IMR-90 (cell line): ENCODE results near the gene CDH23. TPM values are rescaled to one million over a fixed set of nuclear protein-coding genes. Genes with fewer than 3 reads are reported as not detected.

Source experiments
- ATAC-seq: fragments of 200-7000 bp; cut with Tn5 transposase; 2 replicates; pipeline ENCODE4 v1.9.1; 2020; ENCODE audit warnings: low read depth, mild to moderate bottlenecking, moderate library complexity
- BruUV-seq: library from RNA; stranded (reverse); fragments of 400-500 nt; replicated peaks from 2 replicates; lab custom pipeline; 2021; lab: Mats Ljungman, UMichigan
- CTCF ChIA-PET: fragments of 300-600 bp; formaldehyde crosslinking; extraction: SDS; loops from one replicate; lab custom pipeline; 2021; ENCODE audit warnings: antibody characterized with exemption; lab: Yijun Ruan, JAX
- POLR2A ChIA-PET: fragments of 300-600 bp; sonication (Branson Sonifier 250); formaldehyde crosslinking; loops from one replicate; lab custom pipeline; 2022; ENCODE audit warnings: antibody characterized with exemption; ENCODE audit not compliant: unreplicated experiment; lab: Charles Lee
- DNase-seq: peaks from one replicate; pipeline ENCODE4 v3.0.0; 2013
- H2AFZ ChIP-seq: replicated peaks from 2 replicates; pipeline ENCODE3; 2013; ENCODE audit warnings: low read length, mild to moderate bottlenecking; ENCODE audit not compliant: poor library complexity
- H2AK5ac ChIP-seq: 2 replicates; pipeline ENCODE4 v1.6.1; 2013; ENCODE audit warnings: low read depth, low read length, inconsistent platforms
- H2AK9ac ChIP-seq: replicated peaks from 2 replicates; pipeline ENCODE3; 2013; ENCODE audit warnings: mild to moderate bottlenecking, low read depth, low read length, moderate library complexity; ENCODE audit not compliant: poor library complexity
- H2BK120ac ChIP-seq: 2 replicates; pipeline ENCODE4 v1.6.1; 2013; ENCODE audit warnings: low read depth, low read length, inconsistent platforms
- H2BK15ac ChIP-seq: 3 replicates; pipeline ENCODE4 v1.6.1; 2013; ENCODE audit warnings: low read depth, low read length, inconsistent platforms
- H2BK20ac ChIP-seq: 2 replicates; pipeline ENCODE4 v1.6.1; 2013; ENCODE audit warnings: low read depth, mild to moderate bottlenecking, inconsistent platforms, low read length, moderate library complexity
- H2BK5ac ChIP-seq: 2 replicates; pipeline ENCODE4 v1.6.1; 2013; ENCODE audit warnings: mild to moderate bottlenecking, low read depth, low read length, inconsistent platforms; ENCODE audit not compliant: poor library complexity, severe bottlenecking
- H3K14ac ChIP-seq: replicated peaks from 2 replicates; pipeline ENCODE4 v1.6.1; 2013; ENCODE audit warnings: low read depth, low read length, inconsistent platforms
- H3K18ac ChIP-seq: 2 replicates; pipeline ENCODE4 v1.6.1; 2013; ENCODE audit warnings: low read depth, low read length, control low read depth
- H3K23ac ChIP-seq: 2 replicates; pipeline ENCODE4 v1.6.1; 2013; ENCODE audit warnings: low read depth, low read length, inconsistent platforms
- H3K27ac ChIP-seq: 2 replicates; pipeline ENCODE4 v1.5.1; 2013; ENCODE audit warnings: mild to moderate bottlenecking, control low read depth, low read length; ENCODE audit not compliant: insufficient read depth
- H3K27me3 ChIP-seq: 2 replicates; pipeline ENCODE4 v1.6.1; 2013; ENCODE audit warnings: low read length; ENCODE audit not compliant: control insufficient read depth, insufficient read depth
- H3K36me3 ChIP-seq: 2 replicates; pipeline ENCODE4 v1.6.1; 2013; ENCODE audit warnings: low read length, mixed read lengths; ENCODE audit not compliant: control insufficient read depth, insufficient read depth
- H3K4ac ChIP-seq: 2 replicates; pipeline ENCODE4 v1.6.1; 2013; ENCODE audit warnings: low read depth, low read length, inconsistent platforms
- H3K4me1 ChIP-seq: 2 replicates; pipeline ENCODE4 v1.6.1; 2013; ENCODE audit warnings: low read length, mixed read lengths; ENCODE audit not compliant: control insufficient read depth, insufficient read depth
- H3K4me2 ChIP-seq: 2 replicates; pipeline ENCODE4 v1.6.1; 2013; ENCODE audit warnings: low read depth, mild to moderate bottlenecking, control low read depth, low read length, moderate library complexity
- H3K4me3 ChIP-seq: 2 replicates; pipeline ENCODE4 v1.5.1; 2013; ENCODE audit warnings: low read depth, mild to moderate bottlenecking, control low read depth, low read length, moderate library complexity; ENCODE audit not compliant: insufficient read depth
- H3K56ac ChIP-seq: 2 replicates; pipeline ENCODE4 v1.6.1; 2013; ENCODE audit warnings: low read length, inconsistent platforms; ENCODE audit not compliant: insufficient read depth; ENCODE audit errors: extremely low read depth
- H3K79me1 ChIP-seq, 2 experiments: 2 replicates each; pipeline ENCODE4 v1.6.1; 2013; ENCODE audit warnings: low read length in 2 of 2, inconsistent platforms in 1 of 2, low read depth in 1 of 2
- H3K9ac ChIP-seq: 2 replicates; pipeline ENCODE4 v1.6.1; 2013; ENCODE audit warnings: low read depth, low read length, control low read depth
- H3K9me1 ChIP-seq: 2 replicates; pipeline ENCODE4 v1.6.1; 2013; ENCODE audit warnings: low read length, inconsistent platforms; ENCODE audit not compliant: insufficient read depth
- H3K9me3 ChIP-seq: 2 replicates; pipeline ENCODE4 v1.6.1; 2013; ENCODE audit warnings: low read length; ENCODE audit not compliant: control insufficient read depth, insufficient read depth
- H4K20me1 ChIP-seq: 2 replicates; pipeline ENCODE4 v1.6.1; 2013; ENCODE audit warnings: low read length, inconsistent platforms; ENCODE audit not compliant: insufficient read depth
- H4K5ac ChIP-seq: 2 replicates; pipeline ENCODE4 v1.6.1; 2013; ENCODE audit warnings: mild to moderate bottlenecking, low read depth, low read length, control low read depth
- H4K8ac ChIP-seq, 2 experiments: 2 replicates each; pipeline ENCODE4 v1.6.1; 2013; ENCODE audit warnings: low read depth in 2 of 2, low read length in 2 of 2, control low read depth in 1 of 2, inconsistent platforms in 1 of 2
- H4K91ac ChIP-seq: 2 replicates; pipeline ENCODE4 v1.6.1; 2013; ENCODE audit warnings: low read depth, low read length, inconsistent platforms; ENCODE audit not compliant: insufficient read depth
- BHLHE40 ChIP-seq: fragments of 150-350 bp; IDR thresholded peaks from 2 replicates; pipeline ENCODE4 v1.6.1; 2016; ENCODE audit warnings: mild to moderate bottlenecking, low read depth, low read length
- CEBPB ChIP-seq: IDR thresholded peaks from 2 replicates; pipeline ENCODE4 v1.6.1; 2012; ENCODE audit warnings: low read depth, low read length, improper control_type of control experiment
- CHD1 ChIP-seq: IDR thresholded peaks from 2 replicates; pipeline ENCODE4 v1.6.1; 2012; ENCODE audit warnings: low read depth, low read length, improper control_type of control experiment
- ELK1 ChIP-seq: fragments of 150-350 bp; IDR thresholded peaks from 2 replicates; pipeline ENCODE4 v1.6.1; 2016; ENCODE audit warnings: low read depth, mild to moderate bottlenecking, low read length, moderate library complexity, borderline replicate concordance
- FOS ChIP-seq: fragments of 150-350 bp; IDR thresholded peaks from 2 replicates; pipeline ENCODE4 v1.6.1; 2016; ENCODE audit warnings: low read depth, low read length
- MAFK ChIP-seq: IDR thresholded peaks from 2 replicates; pipeline ENCODE4 v1.6.1; 2012; ENCODE audit warnings: low read depth, low read length, improper control_type of control experiment
- MAZ ChIP-seq: IDR thresholded peaks from 2 replicates; pipeline ENCODE4 v1.6.1; 2012; ENCODE audit warnings: low read depth, mild to moderate bottlenecking, low read length, improper control_type of control experiment, moderate library complexity, borderline replicate concordance
- MXI1 ChIP-seq: IDR thresholded peaks from 2 replicates; pipeline ENCODE4 v1.6.1; 2012; ENCODE audit warnings: low read depth, mild to moderate bottlenecking, low read length, moderate library complexity, borderline replicate concordance
- NFE2L2 ChIP-seq: fragments of 150-350 bp; IDR thresholded peaks from 2 replicates; pipeline ENCODE4 v1.6.1; 2016; ENCODE audit warnings: low read depth, mild to moderate bottlenecking, low read length
- POLR2A ChIP-seq: IDR thresholded peaks from 2 replicates; pipeline ENCODE4 v1.6.1; 2012; ENCODE audit warnings: mild to moderate bottlenecking, low read depth, low read length
- RAD21 ChIP-seq: IDR thresholded peaks from 2 replicates; pipeline ENCODE4 v1.6.1; 2012; ENCODE audit warnings: low read length, improper control_type of control experiment
- RCOR1 ChIP-seq: IDR thresholded peaks from 2 replicates; pipeline ENCODE4 v1.6.1; 2012; ENCODE audit warnings: mild to moderate bottlenecking, low read length, improper control_type of control experiment; ENCODE audit not compliant: insufficient replicate concordance
- RFX5 ChIP-seq: IDR thresholded peaks from 2 replicates; pipeline ENCODE4 v1.8.0; 2012; ENCODE audit warnings: low read depth, mild to moderate bottlenecking, low read length, moderate library complexity
- SMC3 ChIP-seq: fragments of 150-350 bp; IDR thresholded peaks from 2 replicates; pipeline ENCODE4 v1.6.1; 2016; ENCODE audit warnings: low read depth, mild to moderate bottlenecking, antibody characterized with exemption, low read length, moderate library complexity
- USF2 ChIP-seq: fragments of 150-350 bp; IDR thresholded peaks from 2 replicates; pipeline ENCODE4 v1.6.1; 2017; ENCODE audit warnings: mild to moderate bottlenecking, antibody characterized with exemption, low read length, low read depth
- WGBS, 2 experiments: methylation state at CpG; one replicate each; pipeline versions ENCODE4 v1.1.5 to v1.1.7; 2013; ENCODE audit warnings: missing lambda C conversion rate in 2 of 2; ENCODE audit not compliant: insufficient read length in 1 of 2; ENCODE audit errors: extremely low coverage in 2 of 2; 5-methylcytosine and 5-hydroxymethylcytosine counted together
- dilution Hi-C: fragments of 300-500 bp; cut with HindIII; formaldehyde crosslinking; loops from one replicate; pipeline ENCODE4 v1.14.3; 2018; ENCODE audit warnings: low sequenced_read_pairs; ENCODE audit not compliant: unreplicated experiment
- in situ Hi-C: fragments of 300-500 bp; cut with MboI; formaldehyde crosslinking; loops from 3 replicates; pipeline ENCODE4 v1.14.3; 2019; ENCODE audit warnings: low sequenced_read_pairs, inconsistent platforms, mixed read lengths
- intact Hi-C: fragments of 100-400 bp; cut with micrococcal nuclease; formaldehyde crosslinking; loops from 2 replicates; pipeline ENCODE4 v1.10.0; 2022
- polyA plus RNA-seq, 3 experiments: library from polyadenylated mRNA; depleted of rRNA; stranded (reverse); fragments of >200 nt; gene quantifications; 2 replicates each; pipeline ENCODE4 v1.2.3, GENCODE V29; 2012; ENCODE audit warnings: low replicate concordance in 1 of 3
- total RNA-seq: library from RNA; depleted of rRNA; stranded (reverse); fragments of >200 nt; gene quantifications from 2 replicates; pipeline ENCODE4 v1.2.3, GENCODE V29; 2012

CDH23 gene
- total and polyA plus RNA-seq, 2 of the 4 experiments (the other 2 are of a cell fraction): under 0.01 to 0.03 TPM

GRCh38 chr10:71451754-71452153 is 55.0 kb downstream of the CDH23 start:
- no peak for TF ChIP-seq MAZ
- no peak for TF ChIP-seq MAFK
- TF ChIP-seq BHLHE40: no peak
- no peak for TF ChIP-seq NFE2L2
- TF ChIP-seq SMC3: no peak
- TF ChIP-seq ELK1: no peak
- TF ChIP-seq RCOR1: no peak
- no peak for TF ChIP-seq POLR2A
- TF ChIP-seq FOS: no peak
- TF ChIP-seq RFX5: no peak
- no peak for TF ChIP-seq MXI1
- TF ChIP-seq CHD1: no peak
- no peak for TF ChIP-seq USF2
- no peak for TF ChIP-seq CEBPB
- TF ChIP-seq RAD21: no peak
- Histone ChIP-seq H2AFZ (no peak overlapping the region), H4K91ac (no peak overlapping the region), H3K27me3 (peaks cover 35% of the 10 kb centered on the region), H3K4me2 (no peak overlapping the region), H3K9me1 (no peaks in the 10 kb centered on the region), H3K4me3 (no peak overlapping the region), H3K9me3 (no peaks in the 10 kb centered on the region), H3K4ac (no peak overlapping the region), H2BK15ac (no peak overlapping the region), H2AK5ac (no peak overlapping the region), H3K27ac (no peak overlapping the region), H2BK20ac (no peak overlapping the region), H4K8ac (no peak overlapping the region), H2AK9ac (no peak overlapping the region), H3K9ac (no peak overlapping the region), H3K4me1 (no peaks in the 10 kb centered on the region), H3K14ac (no peak overlapping the region), H2BK5ac (no peak overlapping the region), H4K5ac (no peak overlapping the region), H4K20me1 (no peaks in the 10 kb centered on the region; the same call in 1 of the 2 replicates), H3K79me1 (no peaks in the 10 kb centered on the region), H3K23ac (no peak overlapping the region), H2BK120ac (no peak overlapping the region), H3K36me3 (no peaks in the 10 kb centered on the region), H3K56ac (no peak overlapping the region), H3K18ac (no peak overlapping the region)
- in situ Hi-C loops: no loop called here
- ATAC-seq (no peak), DNase-seq (no peak)
- no TSS peak for BruUV-seq
- intact Hi-C loops: no loop called here
- dilution Hi-C loops: no loop called here
- POLR2A ChIA-PET: no interaction called here
- CTCF ChIA-PET: no interaction called here
- 80% methylated on average over 4 of the region's 14 CpGs; no CpG with 5 or more reads in 1 of the 2 experiments for WGBS, 2 experiments
